Tibial artery (tissue), 4 donors: ENCODE data around the gene PPAT.

Experiments used
- DNase-seq, 2 donors: peaks; one replicate each; pipeline ENCODE4 v3.0.0-alpha.2; 2019
- H3K27ac ChIP-seq, 2 donors: fragments of 200-600 bp; sonication (generic) in 1 of 2; 1 replicate in 1 of 2; 2 replicates in 1 of 2; pipeline ENCODE4 v1.5.1; 2018 to 2019; ENCODE audit warnings: mild to moderate bottlenecking in 1 of 2
- H3K27me3 ChIP-seq, 2 donors: fragments of 200-600 bp; sonication (generic) in 1 of 2; one replicate each; pipeline versions ENCODE4 v1.5.1 to v1.6.0; 2016 to 2019
- H3K36me3 ChIP-seq, 3 donors: fragments of 200-600 bp; sonication (generic) in 2 of 3; one replicate each; pipeline ENCODE4 v1.5.1; 2016 to 2019; ENCODE audit warnings: mild to moderate bottlenecking in 2 of 3
- H3K4me1 ChIP-seq, 4 donors: fragments of 200-600 bp; sonication (generic) in 2 of 4; 1 replicate in 3 of 4; 2 replicates in 1 of 4; pipeline ENCODE4 v1.5.1; 2016 to 2019
- H3K4me3 ChIP-seq, 2 donors: fragments of 200-600 bp; sonication (generic) in 1 of 2; 1 replicate in 1 of 2; 2 replicates in 1 of 2; pipeline ENCODE4 v1.5.1; 2018 to 2019; ENCODE audit warnings: mild to moderate bottlenecking in 2 of 2
- H3K9me3 ChIP-seq, 3 donors: fragments of 200-600 bp; sonication (generic) in 1 of 3; one replicate each; pipeline ENCODE4 v1.5.1; 2016 to 2019
- CTCF ChIP-seq, 2 experiments: fragments of 200-600 bp in 1 of 2; fragments of 450-650 bp in 1 of 2; IDR thresholded peaks; one replicate each; pipeline ENCODE4 v1.5.1; 2017 to 2019; ENCODE audit warnings: antibody characterized with exemption in 2 of 2, mild to moderate bottlenecking in 1 of 2, moderate library complexity in 1 of 2
- intact Hi-C: fragments of 100-400 bp; cut with DNase I; formaldehyde crosslinking; loops from one replicate; pipeline ENCODE4 v1.15.0; 2023; ENCODE audit warnings: low total_unique reads

Gene PPAT

GRCh38 chr4:56448301-56448700, 12.9 kb upstream of the PPAT start:
- no peak for TF ChIP-seq CTCF (IDR thresholded peaks at IDR 0.05)
- H3K4me3 ChIP-seq = no peak overlapping the region
- intact Hi-C loops = no loop called here

GRCh38 chr4:56445699-56446098, 10.3 kb upstream of the PPAT start:
- intact Hi-C loops = no loop called here
- TF ChIP-seq CTCF (IDR thresholded peaks at IDR 0.05) = no peak
- no peak for DNase-seq
- Histone ChIP-seq H3K4me1 (no peaks in the 10 kb centered on the region), H3K4me3 (no peak overlapping the region), H3K27me3 (no peaks in the 10 kb centered on the region), H3K9me3 (no peaks in the 10 kb centered on the region), H3K27ac (no peak overlapping the region), H3K36me3 (peaks cover 8 to 38% (median 12%) of the 10 kb centered on the region in 3 donors)

More at GRCh38 chr4:56448301-56448700, 12.9 kb upstream of the PPAT start:
- no peaks in the 10 kb centered on the region for H3K4me1 ChIP-seq
- no peaks in the 10 kb centered on the region for H3K27me3 ChIP-seq
- no peaks in the 10 kb centered on the region for H3K9me3 ChIP-seq
- H3K27ac ChIP-seq = no peak overlapping the region
- H3K36me3 ChIP-seq = peaks cover 14 to 51% (median 23%) of the 10 kb centered on the region in 3 donors
- no peak for DNase-seq

- TF ChIP-seq CTCF (IDR thresholded peaks at IDR 0.05) = no peak
- H3K36me3 ChIP-seq = peaks cover 8 to 28% (median 12%) of the 10 kb centered on the region in 3 donors
- intact Hi-C loops = no loop called here
Measured at GRCh38 chr4:56444719-56445118, 9.3 kb upstream of the PPAT start.

GRCh38 chr4:56440983-56441382, 5.6 kb upstream of the PPAT start:
- intact Hi-C loops = no loop called here
- TF ChIP-seq CTCF (IDR thresholded peaks at IDR 0.05) = no peak
- H3K27ac ChIP-seq = no peak overlapping the region
- peaks cover 0 to 9% (median 2%) of the 10 kb centered on the region in 4 donors for H3K4me1 ChIP-seq
- H3K27me3 ChIP-seq = no peaks in the 10 kb centered on the region
- H3K4me3 ChIP-seq = no peak overlapping the region
- H3K9me3 ChIP-seq = no peaks in the 10 kb centered on the region
- DNase-seq = no peak
- H3K36me3 ChIP-seq = peaks cover 0 to 9% (median 0%) of the 10 kb centered on the region in 3 donors

More at GRCh38 chr4:56444719-56445118, 9.3 kb upstream of the PPAT start:
- Histone ChIP-seq H3K9me3 (no peaks in the 10 kb centered on the region), H3K4me3 (no peak overlapping the region), H3K27me3 (no peaks in the 10 kb centered on the region), H3K27ac (no peak overlapping the region), H3K4me1 (no peaks in the 10 kb centered on the region)
- no peak for DNase-seq

GRCh38 chr4:56438766-56439165, 3.4 kb upstream of the PPAT start:
- Histone ChIP-seq H3K27me3 (no peaks in the 10 kb centered on the region), H3K4me3 (no peak overlapping the region), H3K9me3 (no peaks in the 10 kb centered on the region), H3K36me3 (peaks cover 0 to 9% (median 0%) of the 10 kb centered on the region in 3 donors), H3K4me1 (peaks cover 0 to 22% (median 9%) of the 10 kb centered on the region in 4 donors), H3K27ac (no peak overlapping the region)
- intact Hi-C loops = loop anchor here (10.0 kb wide), 1 partner anchor 356 kb away; no protein-coding TSS in a partner anchor
- no peak for TF ChIP-seq CTCF (IDR thresholded peaks at IDR 0.05)
- DNase-seq = no peak
